OCI-LY1 (cell line): ENCODE measurements around the gene SLC4A8.

Source experiments
- CTCF ChIP-seq: fragments of 200-600 bp; sonication (generic), shearing (Covaris generic); IDR thresholded peaks from 2 replicates; pipeline ENCODE4 v1.5.1; 2017; ENCODE audit warnings: mild to moderate bottlenecking, antibody characterized with exemption, low read length, moderate library complexity, mixed read lengths
- EZH2 ChIP-seq: fragments of 200-600 bp; sonication (generic), shearing (Covaris generic); IDR thresholded peaks from 2 replicates; pipeline ENCODE4 v1.8.0; 2017; ENCODE audit warnings: borderline replicate concordance, mixed run types, mild to moderate bottlenecking, antibody characterized with exemption, low read length, moderate library complexity, mixed read lengths

DNA sequence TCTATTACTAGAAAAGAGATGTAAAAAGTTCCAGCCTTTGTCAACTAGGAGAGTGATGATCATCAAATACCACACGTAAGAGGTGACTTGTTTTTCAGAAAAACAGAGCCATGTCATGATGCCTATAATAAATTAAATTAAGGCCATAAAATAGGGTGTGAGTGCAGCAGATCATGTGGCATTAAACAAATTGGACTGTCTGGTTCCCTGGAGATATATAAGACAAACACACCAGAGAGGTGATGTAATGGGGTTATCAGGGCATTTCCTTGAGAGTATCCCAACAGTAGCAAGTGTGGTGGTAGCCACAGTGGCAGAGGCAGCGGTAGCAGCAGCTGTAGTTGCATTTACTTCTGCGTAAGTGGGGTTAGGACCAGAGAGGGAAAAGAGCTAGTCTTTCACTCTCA, 18.8 kb upstream of the SLC4A8 start:
- TF ChIP-seq EZH2, result no peak
- TF ChIP-seq CTCF, result no peak
